Measurements from ENCODE around the gene EDN2. TPM values are rescaled to one million over a fixed set of nuclear protein-coding genes. Genes with fewer than 3 reads are reported as not detected.

Gene EDN2
- polyA plus RNA-seq, 10 donors = 0.23 to 3.8 (median 0.66) TPM; not detected in 1

DNA sequence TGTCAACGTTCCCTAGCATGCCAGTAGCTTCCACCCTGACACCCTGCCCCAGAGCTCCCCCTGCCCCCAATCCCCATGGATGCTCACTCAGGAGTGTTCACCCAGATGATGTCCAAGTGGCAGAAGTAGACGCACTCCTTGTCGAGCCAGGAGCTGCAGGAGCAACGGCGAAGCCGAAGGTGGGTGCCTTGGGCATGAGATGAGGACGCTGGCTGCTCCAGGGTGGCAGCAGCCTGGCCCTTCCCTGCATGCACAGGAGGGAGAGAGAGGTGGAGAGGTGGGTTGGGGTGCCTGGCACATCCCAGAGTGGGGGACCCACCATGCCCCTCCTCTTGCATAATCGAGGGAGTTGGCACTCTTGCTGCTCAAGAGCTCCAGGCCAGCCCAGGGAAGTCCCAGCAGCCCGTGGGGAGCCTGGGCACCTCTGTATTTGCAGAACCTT lies 502 bp downstream of the EDN2 start:
- no peak for DNase-seq

DNA sequence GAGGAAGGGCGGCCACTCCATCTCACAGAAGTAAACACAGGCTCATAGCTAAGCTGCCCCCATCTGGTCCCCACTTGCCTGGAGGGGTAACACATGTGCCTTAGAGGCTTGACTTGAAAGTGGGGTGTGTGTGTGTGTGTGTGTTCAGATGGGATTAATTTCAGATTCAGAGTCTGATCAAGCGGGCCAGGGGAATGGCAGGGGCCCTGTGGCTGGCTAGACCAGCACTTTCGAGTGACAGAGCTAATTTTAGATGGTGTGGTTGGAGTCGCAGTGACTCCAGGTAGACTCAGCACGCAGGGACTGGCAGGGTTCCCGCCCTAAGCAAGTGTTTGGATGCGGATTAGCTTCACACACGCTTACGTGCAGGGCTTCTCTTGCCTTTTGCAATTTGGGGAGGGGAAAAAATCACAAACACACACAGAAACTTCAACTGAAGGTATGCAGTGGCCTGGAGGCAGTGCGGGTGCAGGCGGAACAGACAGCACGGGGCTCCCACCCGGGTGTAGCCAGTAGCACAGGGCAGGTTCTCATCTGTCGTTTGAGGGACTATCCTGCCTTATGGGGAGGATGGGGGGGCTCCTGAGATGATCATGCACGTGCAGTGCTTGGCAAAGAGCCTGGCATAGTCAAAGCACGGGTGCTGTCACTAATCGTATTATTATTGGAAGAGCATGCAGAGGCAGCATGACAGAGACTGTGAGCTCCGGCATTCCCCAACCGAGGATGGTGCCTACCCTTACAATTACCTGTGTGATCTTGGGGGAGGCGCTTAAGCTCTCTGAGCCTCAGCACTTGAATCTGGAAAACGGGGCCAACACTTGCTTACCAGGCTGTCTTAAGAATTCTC lies 1.3 kb downstream of the EDN2 start:
- peak in 1 of 3 donors; percentile 43 for DNase-seq

DNA sequence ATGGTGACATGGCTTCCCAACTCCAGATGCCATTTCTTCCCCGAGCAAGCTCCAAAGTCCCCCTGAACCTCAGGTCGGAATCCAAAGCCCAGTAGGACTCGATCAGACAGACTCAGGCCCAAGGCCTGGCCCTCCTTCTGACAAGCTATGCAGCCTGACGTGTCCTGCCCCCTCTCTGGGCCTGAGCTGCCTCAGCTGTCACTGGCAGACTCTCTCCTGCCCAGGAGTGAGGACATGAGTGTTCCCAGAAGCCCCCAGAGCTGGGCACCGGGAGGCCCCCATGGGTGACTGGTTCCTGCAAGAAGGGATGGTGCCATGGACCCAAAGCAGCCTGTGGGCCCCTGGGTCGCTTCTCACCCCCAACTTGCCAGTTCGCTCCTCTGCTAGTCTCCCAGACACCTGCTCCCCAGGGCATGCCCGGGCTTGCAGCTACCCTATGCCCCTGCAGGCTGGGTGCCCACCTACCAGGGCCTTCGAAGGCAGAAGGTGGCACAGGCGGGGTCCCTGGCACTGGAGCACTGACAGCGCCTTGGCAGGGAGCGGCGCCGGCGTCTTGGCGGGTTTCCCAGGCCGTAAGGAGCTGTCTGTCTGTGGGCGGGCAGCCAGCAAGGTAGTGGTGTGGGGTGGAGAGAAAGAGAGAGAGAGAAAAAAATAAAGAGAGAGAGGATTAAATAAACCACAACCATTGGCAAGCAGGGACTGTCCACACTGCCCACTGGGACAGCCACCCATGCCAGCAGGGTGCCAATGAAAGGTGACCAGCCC lies 2.3 kb downstream of the EDN2 start:
- DNase-seq = peak in 1 of 3 donors; percentile 22

DNA sequence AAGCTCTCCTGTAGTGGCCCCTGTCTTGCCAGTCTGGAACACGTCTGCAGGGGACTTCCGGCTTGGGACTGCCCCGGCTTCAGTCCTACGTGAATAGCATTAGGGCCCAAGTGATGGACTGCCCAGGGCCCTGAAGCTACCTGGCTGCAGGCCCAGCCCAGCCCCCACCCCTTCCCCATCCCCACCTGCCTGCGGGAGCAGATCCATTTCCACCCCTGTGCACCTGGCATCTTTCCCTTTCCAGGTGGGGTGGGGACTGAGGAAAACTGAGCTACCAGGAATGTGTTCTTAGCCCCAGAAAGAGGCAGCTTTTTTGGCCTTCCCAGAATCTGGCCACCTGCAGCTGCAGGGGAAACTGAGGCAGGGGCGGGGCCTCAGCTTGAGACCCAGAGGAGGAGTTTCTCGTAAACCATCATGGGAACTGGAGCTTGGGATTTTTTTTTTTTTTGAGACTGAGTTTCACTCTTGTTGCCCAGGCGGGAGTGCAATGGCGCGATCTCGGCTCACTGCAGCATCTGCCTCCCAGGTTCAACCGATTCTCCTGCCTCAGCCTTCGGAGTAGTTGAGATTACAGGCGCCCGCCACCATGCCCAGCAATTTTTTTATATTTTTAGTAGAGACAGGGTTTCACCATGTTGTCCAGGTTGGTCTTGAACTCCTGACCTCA lies 3.2 kb downstream of the EDN2 start:
- DNase-seq = no peak

DNA sequence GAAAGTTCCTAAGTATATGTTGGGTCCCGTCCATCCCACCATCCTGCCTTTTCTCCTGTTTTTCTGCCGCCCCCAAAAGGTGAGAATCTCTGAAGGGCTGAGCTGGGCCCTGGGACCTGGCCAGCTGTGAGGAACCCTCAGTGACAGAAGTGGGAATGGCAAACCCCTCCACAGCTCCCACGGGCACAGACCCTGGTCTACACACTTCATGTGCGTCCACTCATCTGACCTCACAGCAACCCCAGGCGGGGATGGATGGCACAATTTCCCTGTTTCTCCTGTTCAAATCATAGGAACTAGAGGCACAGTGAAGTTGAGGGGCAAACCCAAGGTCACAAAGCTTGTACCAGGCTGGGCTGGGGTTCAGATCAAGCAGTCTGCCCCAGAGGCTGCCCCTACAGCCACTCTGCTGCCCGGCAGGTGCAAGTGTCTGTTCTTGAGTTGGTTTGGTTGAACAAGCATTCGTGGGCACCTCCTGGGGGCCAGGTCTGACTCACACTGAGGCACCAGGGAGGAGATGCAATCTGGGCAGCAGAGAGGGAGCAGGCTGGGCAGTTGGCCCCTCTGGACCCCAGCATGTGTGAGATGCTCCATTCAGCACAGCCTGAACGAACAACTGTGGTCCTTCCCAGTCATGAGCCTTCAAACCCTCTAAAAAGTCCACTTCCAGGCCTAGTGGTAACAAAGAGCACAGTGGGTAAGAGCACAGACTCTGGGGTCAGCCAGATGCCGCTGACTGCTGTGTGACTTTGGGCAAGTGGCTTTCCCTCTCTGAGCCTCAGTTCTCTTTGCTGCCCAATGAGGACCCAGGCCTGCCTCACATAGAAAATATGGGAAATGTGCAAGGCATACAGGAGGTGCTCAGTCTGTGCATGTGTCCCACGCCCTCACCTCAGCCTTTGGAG lies 4.0 kb downstream of the EDN2 start:
- no peak for DNase-seq

DNA sequence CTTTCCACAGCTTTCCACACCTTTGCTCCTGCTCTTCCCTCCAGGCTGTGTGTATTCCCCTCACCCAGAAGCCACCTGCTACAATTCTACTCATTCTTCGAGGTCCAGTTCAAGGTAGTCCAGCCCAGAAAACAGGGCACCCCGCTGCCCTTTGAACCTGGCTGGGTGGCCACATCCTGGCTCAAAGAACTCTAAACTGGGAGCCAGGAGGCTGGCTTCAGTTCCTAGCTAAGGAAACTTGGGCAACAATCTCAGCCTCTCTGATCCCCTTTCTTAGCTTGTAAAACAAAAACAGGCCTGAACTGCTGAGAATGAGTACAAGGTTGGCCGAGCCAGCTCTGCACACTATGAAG lies 4.7 kb downstream of the EDN2 start:
- DNase-seq = peak in 1 of 3 donors; percentile 31

DNA sequence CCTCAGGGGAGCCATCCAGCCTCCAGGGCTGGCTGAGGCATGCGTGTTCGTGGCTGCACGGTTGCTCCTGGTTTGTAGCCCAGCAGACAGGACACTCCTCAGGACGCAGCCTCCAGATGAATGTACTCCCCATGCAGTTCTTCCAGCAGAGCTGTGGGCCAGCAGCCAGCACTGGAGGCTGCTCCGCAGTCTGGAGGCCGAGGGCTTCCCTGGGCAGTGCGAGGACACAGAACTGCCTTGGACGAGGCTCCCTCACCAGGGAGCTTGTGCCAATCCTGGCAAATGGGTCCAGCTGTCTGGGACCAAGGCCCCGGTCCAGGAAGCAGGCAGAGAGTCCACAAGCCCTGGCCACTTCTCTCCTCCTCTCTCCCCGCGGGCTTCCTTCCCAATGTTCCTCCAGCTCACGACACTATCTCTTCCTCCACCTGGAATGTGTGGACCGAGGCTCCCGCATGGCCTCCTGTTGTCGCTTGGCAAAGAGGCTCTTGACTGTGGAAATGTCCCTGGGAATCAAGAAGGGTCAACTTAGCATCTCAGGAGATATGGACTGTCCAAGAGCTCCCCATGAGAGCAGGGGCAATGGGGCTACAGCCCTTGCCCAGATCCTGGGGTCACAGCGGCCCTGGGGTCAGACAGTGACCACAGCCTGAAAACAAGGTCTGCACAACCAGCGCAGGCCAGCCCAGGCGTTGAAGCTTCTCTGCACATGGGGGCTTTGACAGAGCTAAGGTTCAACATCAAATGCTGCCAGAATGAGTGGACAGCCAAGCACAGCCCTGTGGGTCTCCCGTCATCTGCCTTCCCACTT lies 5.3 kb downstream of the EDN2 start:
- peak in 2 of 3 donors; percentile 69 to 88 for DNase-seq

DNA sequence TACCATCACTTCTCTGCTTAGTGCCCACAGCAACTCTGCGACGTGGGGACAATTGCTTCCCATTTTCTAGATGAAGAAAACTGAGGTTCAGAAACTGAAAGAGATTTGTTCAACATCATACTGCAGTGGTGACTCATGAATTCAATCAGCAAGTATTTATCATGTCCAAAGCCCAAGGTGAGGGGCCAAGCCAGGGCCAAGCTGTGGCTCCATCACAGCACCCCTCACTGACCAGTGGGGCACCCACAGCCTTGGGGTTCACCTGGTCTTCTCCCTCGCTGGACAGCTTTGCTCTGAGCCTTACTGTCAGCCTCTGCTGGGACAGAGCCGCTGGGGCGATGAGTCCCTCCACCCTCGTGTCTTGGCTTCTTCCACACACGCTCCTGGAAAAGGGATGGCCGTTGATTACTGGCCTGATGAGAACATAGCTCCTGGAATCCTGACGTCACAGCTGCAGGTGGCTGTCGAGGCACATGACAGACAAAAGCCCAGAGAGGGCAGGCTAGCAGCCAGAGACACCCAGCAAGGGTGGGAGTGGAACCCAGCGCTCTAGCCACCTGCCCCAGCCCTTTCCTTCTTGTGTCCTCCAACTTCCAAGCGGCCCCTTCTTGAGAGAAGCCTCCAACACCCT lies 6.2 kb downstream of the EDN2 start:
- DNase-seq = peak in 1 of 3 donors; percentile 39

DNA sequence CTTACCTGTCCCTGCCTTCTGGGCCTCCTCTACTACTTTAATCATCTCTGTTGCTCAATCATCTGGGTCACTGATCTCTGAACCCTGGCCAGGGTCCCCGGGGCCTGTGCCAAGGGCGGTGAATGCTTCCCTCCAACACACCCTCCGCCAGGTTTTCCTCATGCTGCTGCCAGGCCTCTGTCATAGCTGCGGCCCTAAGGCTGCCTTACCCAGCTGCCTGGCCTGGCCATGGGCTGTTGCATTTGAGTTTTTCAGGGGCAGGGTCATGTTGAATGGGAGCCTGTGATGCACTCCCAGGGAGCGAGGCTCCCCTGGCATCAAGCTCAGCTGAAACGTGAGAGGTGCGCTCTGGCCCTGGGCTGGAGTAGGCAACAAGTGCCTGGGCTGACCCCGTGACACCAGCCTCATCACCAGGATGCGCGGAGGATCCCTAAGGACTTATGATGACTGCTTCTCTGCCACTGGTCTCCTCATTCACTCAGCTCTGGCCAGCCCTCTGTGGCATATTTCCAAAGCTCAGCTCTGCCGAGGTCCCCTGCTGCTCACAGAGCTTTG lies 7.6 kb downstream of the EDN2 start:
- peak in 1 of 3 donors; percentile 53 for DNase-seq

DNA sequence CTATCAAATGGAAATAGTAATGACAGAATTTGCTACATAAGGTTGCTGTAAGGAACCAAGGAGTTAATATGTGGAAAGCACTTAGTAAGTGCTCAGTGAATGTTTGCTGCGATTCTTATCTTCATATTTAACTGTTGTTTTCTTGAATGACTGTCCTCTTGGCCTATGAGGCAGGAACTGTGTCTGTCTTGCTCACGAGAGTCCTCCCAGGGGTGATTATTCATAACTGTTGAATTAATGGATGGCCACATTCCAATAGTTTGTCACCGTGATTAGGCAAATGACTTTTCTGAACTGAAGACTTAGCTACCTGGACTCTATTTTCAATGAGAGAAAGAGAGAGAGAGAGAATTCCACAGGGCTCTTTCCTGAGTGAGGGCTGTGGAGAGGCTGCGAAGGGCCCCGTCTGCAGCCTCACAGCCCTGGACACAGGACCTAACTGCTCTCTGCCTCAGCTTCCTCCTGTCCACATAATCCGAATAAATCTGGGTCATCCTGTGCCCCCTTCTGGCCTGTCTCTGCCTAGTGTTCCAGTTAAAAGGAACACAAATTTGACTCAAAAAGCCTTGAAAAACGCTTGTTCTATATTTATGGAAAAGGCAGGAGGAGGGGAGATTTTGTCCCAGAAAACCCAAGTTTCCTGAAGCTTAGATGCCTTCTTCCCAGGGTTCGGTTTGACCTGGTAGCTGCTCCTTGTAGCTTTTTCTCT lies 8.5 kb downstream of the EDN2 start:
- peak in 1 of 3 donors; percentile 54 for DNase-seq

DNA sequence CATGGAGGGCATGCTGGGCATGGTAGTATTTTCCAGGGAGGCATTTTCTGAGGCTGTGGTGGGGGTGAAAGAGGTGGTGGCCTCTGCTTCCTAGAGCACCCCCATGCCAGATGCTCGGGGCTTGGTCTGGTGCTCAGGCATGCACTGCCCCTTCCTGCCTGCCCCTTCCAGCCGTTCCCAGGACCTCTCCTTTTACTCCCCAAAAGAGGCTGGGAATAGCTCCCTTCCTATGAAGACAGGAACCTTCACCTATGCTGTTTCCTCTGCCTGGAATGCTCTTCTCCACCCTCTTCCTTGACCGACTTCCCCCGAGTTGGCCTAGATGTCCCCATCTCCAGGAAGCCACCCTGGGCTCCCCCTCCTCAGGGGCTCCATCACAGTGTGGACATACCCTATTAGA lies 9.1 kb downstream of the EDN2 start:
- DNase-seq = no peak

DNA sequence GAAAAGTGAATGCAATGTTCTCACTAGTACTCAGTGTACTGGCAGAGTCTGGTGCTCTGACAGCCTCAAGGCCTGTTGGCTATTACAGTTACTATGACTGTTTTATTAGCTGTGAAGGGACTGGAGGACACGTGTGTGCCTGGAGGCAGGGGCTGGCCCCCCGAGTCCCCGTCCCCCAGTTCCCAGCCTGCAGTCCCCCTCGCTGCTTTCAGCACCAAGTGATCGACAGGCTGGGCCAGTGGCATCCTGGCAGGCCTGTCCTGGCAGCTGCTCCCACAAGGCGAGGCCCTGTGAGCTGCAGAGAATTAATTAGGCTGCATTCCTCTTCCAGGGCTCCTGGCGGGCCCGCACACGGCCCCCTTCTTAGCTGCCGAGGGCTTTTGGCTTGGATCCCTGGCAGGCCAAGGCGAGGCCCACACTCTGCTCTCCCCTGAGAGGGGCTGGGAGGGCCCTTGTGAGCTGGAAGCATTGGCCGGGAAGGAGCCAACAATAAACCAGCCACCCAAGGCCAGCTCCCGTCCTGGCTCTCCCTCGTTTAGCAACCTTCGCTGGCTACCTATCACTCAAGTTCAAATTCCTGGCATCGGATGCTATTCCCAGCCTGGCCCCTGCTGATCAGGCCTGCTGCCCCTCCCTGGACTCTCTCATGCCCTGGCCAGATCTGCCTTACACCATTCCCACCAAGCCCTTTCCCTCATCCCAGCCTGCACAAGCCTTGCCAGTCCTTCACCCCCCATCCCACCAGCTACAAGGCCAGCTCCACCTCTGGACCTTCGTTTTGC lies 9.8 kb downstream of the EDN2 start:
- peak in 2 of 3 donors; percentile 64 to 84 for DNase-seq

DNA sequence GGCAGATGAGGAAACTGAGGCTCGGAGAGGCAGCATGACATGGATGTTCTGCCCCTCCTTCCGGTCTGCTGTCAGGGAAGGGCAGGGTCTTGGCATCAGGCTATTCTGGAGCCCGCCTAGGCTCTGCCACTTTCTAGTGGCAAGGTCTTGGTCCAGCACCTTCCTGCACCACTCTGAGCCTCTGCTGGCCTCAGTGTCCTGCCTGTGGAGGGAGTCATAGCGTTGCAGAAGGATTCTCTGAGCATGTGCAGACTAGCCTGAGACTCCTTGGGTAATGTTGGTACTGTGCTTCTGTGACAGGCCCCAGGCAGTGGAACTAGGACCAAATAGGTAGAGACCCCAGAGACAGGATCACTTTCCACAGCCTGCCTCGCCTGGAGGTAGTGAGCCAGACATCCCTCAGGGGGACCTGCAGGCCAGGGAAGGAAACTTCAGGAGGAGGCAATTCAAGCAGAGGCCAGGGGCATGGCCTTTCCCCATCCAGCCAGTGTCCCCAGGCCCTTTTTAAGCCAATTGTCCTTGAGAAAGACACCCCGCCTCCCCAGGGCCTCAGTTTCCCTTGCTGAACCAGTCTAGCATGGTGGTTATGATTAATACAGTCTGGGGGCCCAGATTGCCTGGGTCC lies 10.6 kb downstream of the EDN2 start:
- no peak for DNase-seq

DNA sequence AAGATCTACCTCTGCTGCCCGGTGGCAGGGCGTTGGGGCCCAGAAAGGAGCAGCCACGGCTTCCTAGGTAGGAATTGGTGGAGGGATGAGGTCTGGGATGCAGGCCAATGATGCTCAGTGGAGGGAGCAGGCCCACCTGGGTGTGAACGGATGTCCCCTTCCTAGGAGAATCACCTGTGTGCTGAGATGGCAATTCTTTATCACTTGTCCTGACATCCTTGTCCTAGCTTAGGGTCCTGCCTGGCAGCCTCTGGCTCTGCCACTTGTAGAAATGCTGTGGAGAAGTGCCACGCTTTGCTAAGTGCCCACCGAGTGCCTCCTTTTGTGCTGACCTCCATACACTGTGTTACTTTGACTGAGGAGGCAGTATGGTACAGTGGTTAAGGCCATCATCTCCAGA lies 12.8 kb downstream of the EDN2 start:
- DNase-seq = no peak

DNA sequence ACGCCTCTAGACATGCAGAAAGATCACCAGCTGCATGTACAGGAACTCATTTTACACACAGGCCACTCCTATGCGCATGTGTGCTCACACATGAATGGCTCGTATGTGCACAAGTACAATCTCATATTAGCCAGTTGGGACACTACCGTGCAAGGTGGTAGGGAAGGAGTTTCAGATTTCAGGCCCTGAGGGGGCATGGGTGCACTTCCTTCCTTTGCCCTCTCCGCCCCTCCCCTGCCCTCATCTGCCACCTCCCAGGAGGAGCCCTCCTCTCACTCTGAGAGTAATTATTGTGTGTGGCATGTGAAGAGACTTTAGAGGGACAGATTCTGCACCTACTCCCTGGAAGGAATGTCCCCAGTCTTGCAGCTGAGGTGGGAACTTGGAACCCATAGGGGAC lies 14.8 kb downstream of the EDN2 start:
- DNase-seq = no peak

DNA sequence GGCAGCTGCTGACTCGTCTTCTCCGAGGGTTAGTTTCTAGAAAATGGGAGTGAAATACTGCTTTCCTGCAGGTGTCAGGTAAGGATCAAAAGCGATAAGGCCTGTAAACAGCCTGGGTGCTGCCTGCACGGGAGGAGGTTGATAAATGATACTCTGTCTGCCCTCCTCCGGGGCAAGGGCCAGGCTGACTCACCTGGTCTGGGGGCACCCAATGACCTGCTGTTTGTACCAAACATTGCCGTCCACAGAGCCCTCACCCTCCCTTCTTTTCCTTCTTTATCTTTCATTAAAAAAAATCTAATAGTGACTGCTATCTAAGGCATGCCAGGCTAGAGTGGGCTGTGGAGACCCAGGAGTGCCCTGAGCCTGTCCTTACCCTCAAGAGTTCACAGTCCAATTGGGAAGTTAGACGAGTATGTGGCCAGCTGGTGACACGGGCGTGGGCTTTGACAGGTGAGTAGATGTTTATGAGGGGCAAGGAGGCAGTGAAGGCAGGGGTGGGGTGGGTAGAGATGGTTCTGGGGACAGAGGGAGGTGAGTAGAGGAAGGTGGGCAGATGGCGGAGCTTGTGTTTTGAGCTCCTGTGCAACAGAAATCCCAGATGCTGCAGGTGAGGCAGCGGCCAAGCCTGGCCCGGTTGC lies 16.2 kb downstream of the EDN2 start:
- DNase-seq = no peak

DNA sequence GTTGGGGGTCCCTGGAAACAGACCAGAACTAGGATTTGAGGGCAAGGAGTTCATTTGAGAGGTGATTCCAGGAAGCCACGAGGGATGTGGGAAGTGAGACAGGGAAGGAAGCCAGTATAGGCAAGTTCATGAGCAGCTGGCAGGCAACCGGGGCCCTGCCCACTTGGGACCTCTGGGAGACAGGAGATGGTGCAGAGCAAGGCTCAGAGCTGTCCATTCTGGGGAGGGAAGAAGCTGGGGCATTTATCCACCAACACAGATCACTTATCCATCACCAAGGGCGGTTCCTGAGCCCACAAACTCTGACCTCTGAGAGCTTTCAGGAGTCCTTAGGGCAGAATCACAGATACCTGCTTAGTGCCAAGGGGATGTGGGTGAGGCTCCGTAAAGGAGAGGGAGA lies 16.8 kb downstream of the EDN2 start:
- DNase-seq = no peak
